Mesenchymal stem cell (in vitro differentiated cells and primary cell): ENCODE data around the gene GTPBP4.

Source experiments
- DNase-seq: peaks from one replicate; pipeline ENCODE4 v3.0.0-alpha.2; 2013
- H2AFZ ChIP-seq: one replicate; pipeline ENCODE4 v1.6.1; 2013; ENCODE audit warnings: low read depth, mild to moderate bottlenecking, control low read depth, inconsistent platforms, low read length, moderate library complexity
- H2AK5ac ChIP-seq: 2 replicates; pipeline ENCODE4 v1.6.1; 2013; ENCODE audit warnings: low read length, moderate library complexity, mild to moderate bottlenecking, inconsistent platforms; ENCODE audit not compliant: severe bottlenecking
- H2BK120ac ChIP-seq: one replicate; pipeline ENCODE4 v1.6.1; 2013; ENCODE audit warnings: low read depth, mild to moderate bottlenecking, inconsistent platforms, low read length, moderate library complexity
- H2BK12ac ChIP-seq, 2 experiments: one replicate each; pipeline ENCODE4 v1.6.1; 2013; ENCODE audit warnings: inconsistent platforms in 2 of 2, low read length in 2 of 2, mild to moderate bottlenecking in 2 of 2, moderate library complexity in 2 of 2, control low read depth in 1 of 2
- H2BK15ac ChIP-seq: one replicate; pipeline ENCODE4 v1.6.1; 2013; ENCODE audit warnings: mild to moderate bottlenecking, low read depth, inconsistent platforms; ENCODE audit not compliant: poor library complexity, severe bottlenecking
- H2BK5ac ChIP-seq: 2 replicates; pipeline ENCODE4 v1.6.1; 2013; ENCODE audit warnings: low read depth, mild to moderate bottlenecking, low read length, control low read depth, inconsistent platforms; ENCODE audit not compliant: poor library complexity, severe bottlenecking
- H3K14ac ChIP-seq, 2 experiments: one replicate each; pipeline ENCODE4 v1.6.1; 2013; ENCODE audit warnings: inconsistent platforms in 2 of 2, low read length in 2 of 2, control low read depth in 1 of 2, mild to moderate bottlenecking in 1 of 2, moderate library complexity in 1 of 2
- H3K18ac ChIP-seq, 2 experiments: one replicate each; pipeline ENCODE4 v1.6.1; 2013; ENCODE audit warnings: inconsistent platforms in 2 of 2, low read length in 2 of 2, control low read depth in 1 of 2, low read depth in 1 of 2, mild to moderate bottlenecking in 1 of 2
- H3K23ac ChIP-seq, 2 experiments: one replicate each; pipeline ENCODE4 v1.6.1; 2013; ENCODE audit warnings: inconsistent platforms in 2 of 2, low read length in 2 of 2, mild to moderate bottlenecking in 2 of 2, moderate library complexity in 2 of 2, control low read depth in 1 of 2
- H3K27ac ChIP-seq: 2 replicates; pipeline ENCODE4 v1.5.1; 2013; ENCODE audit warnings: mild to moderate bottlenecking, moderate library complexity, low read length, control low read depth, inconsistent platforms; ENCODE audit not compliant: poor library complexity, severe bottlenecking
- H3K27me3 ChIP-seq, 2 experiments: 2 replicates each; pipeline versions ENCODE4 v1.6.1 to v1.7.0; 2013; ENCODE audit warnings: low read length in 2 of 2, mild to moderate bottlenecking in 2 of 2, moderate library complexity in 2 of 2, control low read depth in 1 of 2, inconsistent platforms in 1 of 2; ENCODE audit not compliant: control insufficient read depth in 1 of 2, insufficient read depth in 1 of 2
- H3K36me3 ChIP-seq, 2 experiments: 2 replicates each; pipeline versions ENCODE4 v1.6.1 to v1.7.0; 2013; ENCODE audit warnings: low read length in 2 of 2, control low read depth in 1 of 2, inconsistent platforms in 1 of 2, low read depth in 1 of 2, mild to moderate bottlenecking in 1 of 2; ENCODE audit not compliant: insufficient read depth in 2 of 2, control insufficient read depth in 1 of 2
- H3K4ac ChIP-seq, 2 experiments: one replicate each; pipeline ENCODE4 v1.6.1; 2013; ENCODE audit warnings: inconsistent platforms in 2 of 2, low read length in 2 of 2, mild to moderate bottlenecking in 2 of 2, moderate library complexity in 2 of 2, control low read depth in 1 of 2, low read depth in 1 of 2
- H3K4me1 ChIP-seq: 2 replicates; pipeline ENCODE4 v1.6.1; 2013; ENCODE audit warnings: low read depth, low read length, control low read depth; ENCODE audit not compliant: control insufficient read depth, insufficient read depth
- H3K4me2 ChIP-seq: 2 replicates; pipeline ENCODE4 v1.6.1; 2013; ENCODE audit warnings: low read length, mild to moderate bottlenecking, inconsistent platforms; ENCODE audit not compliant: poor library complexity, severe bottlenecking
- H3K4me3 ChIP-seq, 2 experiments: 2 replicates each; pipeline versions ENCODE4 v1.5.1 to v1.7.0; 2013; ENCODE audit warnings: low read length in 2 of 2, mild to moderate bottlenecking in 2 of 2, control low read depth in 1 of 2, low read depth in 1 of 2; ENCODE audit not compliant: insufficient read depth in 1 of 2
- H3K79me1 ChIP-seq: replicated peaks from 2 replicates; pipeline ENCODE4 v1.6.1; 2013; ENCODE audit warnings: mild to moderate bottlenecking, control low read depth, low read length, inconsistent platforms; ENCODE audit not compliant: poor library complexity, severe bottlenecking
- H3K9ac ChIP-seq: 2 replicates; pipeline ENCODE4 v1.7.0; 2013; ENCODE audit warnings: mild to moderate bottlenecking, low read length, moderate library complexity
- H3K9me3 ChIP-seq: 2 replicates; pipeline ENCODE4 v1.7.0; 2013; ENCODE audit warnings: mild to moderate bottlenecking, low read length; ENCODE audit not compliant: control insufficient read depth
- H4K8ac ChIP-seq: one replicate; pipeline ENCODE4 v1.6.1; 2013; ENCODE audit warnings: inconsistent platforms, mild to moderate bottlenecking, low read length, moderate library complexity
- H4K91ac ChIP-seq: one replicate; pipeline ENCODE4 v1.6.1; 2013; ENCODE audit warnings: mild to moderate bottlenecking, low read length, inconsistent platforms
- WGBS: methylation state at CpG from one replicate; pipeline ENCODE4 v1.1.7; 2013; ENCODE audit warnings: mixed read lengths; 5-methylcytosine and 5-hydroxymethylcytosine counted together

Gene GTPBP4

DNA sequence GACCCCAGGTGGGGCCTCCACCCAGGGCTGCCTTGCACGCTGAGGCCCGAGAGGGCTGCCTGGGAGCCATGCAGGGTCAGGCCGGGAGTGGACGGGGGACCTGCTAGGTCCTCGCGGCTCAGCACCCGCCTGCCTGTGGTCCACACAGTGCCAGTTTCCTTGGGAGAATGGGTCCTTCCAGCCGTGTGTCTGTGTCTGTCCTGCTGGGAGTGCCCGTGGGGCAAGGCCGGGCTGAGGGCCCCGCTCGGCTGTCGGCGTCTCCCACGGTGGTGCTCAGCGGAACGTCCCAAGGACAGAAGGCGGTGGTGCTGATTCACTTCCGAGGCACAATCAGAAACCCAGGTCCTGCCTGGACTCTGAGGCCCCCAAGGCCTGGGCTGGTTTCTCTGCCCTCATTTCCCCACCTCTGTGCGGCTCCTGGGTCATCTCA lies 23.2 kb upstream of the GTPBP4 start:
- 93% methylated on average over 20 of the region's 20 CpGs for WGBS
- Histone ChIP-seq H3K14ac (peak overlapping the region in 1 of 2 experiments; percentile 80), H3K36me3 (no peaks in the 10 kb centered on the region), H2BK120ac (no peak overlapping the region), H3K27me3 (peaks cover 0 to 9% of the 10 kb centered on the region in 2 experiments), H2BK12ac (no peak overlapping the region), H3K4me3 (no peak overlapping the region), H4K8ac (no peak overlapping the region), H3K9me3 (no peaks in the 10 kb centered on the region), H3K4ac (no peak overlapping the region), H3K4me1 (peaks cover 2% of the 10 kb centered on the region), H3K9ac (no peak overlapping the region), H3K23ac (no peak overlapping the region), H2BK5ac (no peak overlapping the region), H2BK15ac (no peak overlapping the region), H2AK5ac (no peak overlapping the region), H4K91ac (no peak overlapping the region), H3K18ac (no peak overlapping the region), H3K79me1 (no peaks in the 10 kb centered on the region), H2AFZ (no peak overlapping the region), H3K27ac (no peak overlapping the region), H3K4me2 (no peak overlapping the region)
- DNase-seq = no peak

GRCh38 chr10:966466-967235 lies 21.6 kb upstream of the GTPBP4 start:
- H3K27ac ChIP-seq = no peak overlapping the region
- no peak overlapping the region for H3K23ac ChIP-seq
- H2BK15ac ChIP-seq = no peak overlapping the region
- no peak overlapping the region for H2BK12ac ChIP-seq
- no peak overlapping the region for H3K4me3 ChIP-seq
- no peak overlapping the region for H3K4ac ChIP-seq
- H3K14ac ChIP-seq = no peak overlapping the region
- no peak overlapping the region for H3K4me2 ChIP-seq
- H4K8ac ChIP-seq = no peak overlapping the region
- 86% methylated on average over 18 of the region's 20 CpGs for WGBS
- H4K91ac ChIP-seq = peak overlapping the region; percentile 54
- H2AFZ ChIP-seq = no peak overlapping the region
- H3K36me3 ChIP-seq = no peaks in the 10 kb centered on the region
- H3K4me1 ChIP-seq = peaks cover 6% of the 10 kb centered on the region
- no peaks in the 10 kb centered on the region for H3K79me1 ChIP-seq
- no peak overlapping the region for H2AK5ac ChIP-seq
- no peaks in the 10 kb centered on the region for H3K9me3 ChIP-seq
- H2BK120ac ChIP-seq = no peak overlapping the region
- H3K9ac ChIP-seq = no peak overlapping the region
- peaks cover 0 to 6% of the 10 kb centered on the region in 2 experiments for H3K27me3 ChIP-seq
- H3K18ac ChIP-seq = no peak overlapping the region
- DNase-seq = no peak
- no peak overlapping the region for H2BK5ac ChIP-seq

- DNase-seq = no peak
- no peaks in the 10 kb centered on the region for H3K9me3 ChIP-seq
- no peak overlapping the region for H3K27ac ChIP-seq
- H2BK5ac ChIP-seq = no peak overlapping the region
- no peak overlapping the region for H4K91ac ChIP-seq
- H3K4me1 ChIP-seq = peaks cover 6% of the 10 kb centered on the region
- H2AFZ ChIP-seq = no peak overlapping the region
- H2AK5ac ChIP-seq = no peak overlapping the region
- H3K4me2 ChIP-seq = no peak overlapping the region
- H4K8ac ChIP-seq = no peak overlapping the region
- no peak overlapping the region for H3K18ac ChIP-seq
- H2BK12ac ChIP-seq = peak overlapping the region in 1 of 2 experiments; percentile 6
- H3K79me1 ChIP-seq = no peaks in the 10 kb centered on the region
- no peak overlapping the region for H2BK15ac ChIP-seq
- no peak overlapping the region for H3K4ac ChIP-seq
- no peak overlapping the region for H3K9ac ChIP-seq
- peaks cover 0 to 6% of the 10 kb centered on the region in 2 experiments for H3K27me3 ChIP-seq
- H3K23ac ChIP-seq = no peak overlapping the region
- no peak overlapping the region for H3K4me3 ChIP-seq
- H3K36me3 ChIP-seq = no peaks in the 10 kb centered on the region
- no peak overlapping the region for H2BK120ac ChIP-seq
- no peak overlapping the region for H3K14ac ChIP-seq
- WGBS = 92% methylated on average over 17 of the region's 17 CpGs
Observed at GRCh38 chr10:968546-969199, 19.6 kb upstream of the GTPBP4 start.

- H4K8ac ChIP-seq = no peak overlapping the region
- no peak overlapping the region for H3K4me3 ChIP-seq
- H3K9me3 ChIP-seq = no peaks in the 10 kb centered on the region
- no peak overlapping the region for H2BK15ac ChIP-seq
- H3K4me2 ChIP-seq = no peak overlapping the region
- no peak overlapping the region for H3K23ac ChIP-seq
- H3K4me1 ChIP-seq = peaks cover 12% of the 10 kb centered on the region
- no peak for DNase-seq
- no peak overlapping the region for H3K9ac ChIP-seq
- H3K18ac ChIP-seq = no peak overlapping the region
- no peak overlapping the region for H2BK120ac ChIP-seq
- H3K27ac ChIP-seq = no peak overlapping the region
- no peak overlapping the region for H2BK5ac ChIP-seq
- H3K14ac ChIP-seq = no peak overlapping the region
- H3K27me3 ChIP-seq = peaks cover 0 to 6% of the 10 kb centered on the region in 2 experiments
- H4K91ac ChIP-seq = no peak overlapping the region
- no peak overlapping the region for H2AFZ ChIP-seq
- H3K36me3 ChIP-seq = no peaks in the 10 kb centered on the region
- WGBS = 89% methylated on average over 15 of the region's 15 CpGs
- H2BK12ac ChIP-seq = peak overlapping the region in 1 of 2 experiments; percentile 49
- no peak overlapping the region for H2AK5ac ChIP-seq
- no peaks in the 10 kb centered on the region for H3K79me1 ChIP-seq
- H3K4ac ChIP-seq = no peak overlapping the region
Observed at GRCh38 chr10:969473-970150, 18.6 kb upstream of the GTPBP4 start.
